HepG2 (cell line): ENCODE data around the gene USP2. TPM values are rescaled to one million over a fixed set of nuclear protein-coding genes. Genes with fewer than 3 reads are reported as not detected.
A peak's percentile ranks its signal among the peaks of the same experiment; 100 is the strongest.

ENCODE experiments used
- ATF2 ChIP-seq: sonication (generic); formaldehyde crosslinking; IDR thresholded peaks from 2 replicates; pipeline ENCODE4 v1.4.0; 2020; ENCODE audit warnings: missing genetic modification reagents
- FLYWCH1 ChIP-seq: sonication (generic); formaldehyde crosslinking; IDR thresholded peaks from 2 replicates; pipeline ENCODE4 v1.8.1; 2023; ENCODE audit warnings: mild to moderate bottlenecking, missing genetic modification reagents
- FOSL2 ChIP-seq: sonication (generic); formaldehyde crosslinking; IDR thresholded peaks from 2 replicates; pipeline ENCODE4 v1.4.0; 2020; ENCODE audit warnings: missing genetic modification reagents
- GMEB2 ChIP-seq: IDR thresholded peaks from 2 replicates; pipeline ENCODE4 v1.6.1; 2016; ENCODE audit warnings: missing biosample characterization, missing genetic modification reagents, low read depth
- HINFP ChIP-seq: sonication (generic); formaldehyde crosslinking; IDR thresholded peaks from 2 replicates; pipeline ENCODE4 v1.4.0; 2020; ENCODE audit warnings: low read depth, mild to moderate bottlenecking, missing genetic modification reagents
- ISL2 ChIP-seq: sonication (generic); formaldehyde crosslinking; IDR thresholded peaks from 2 replicates; pipeline ENCODE4 v1.5.0; 2020; ENCODE audit warnings: missing genetic modification reagents
- MEF2D ChIP-seq: sonication (generic); formaldehyde crosslinking; IDR thresholded peaks from 2 replicates; pipeline ENCODE4 v1.5.1; 2020; ENCODE audit warnings: mild to moderate bottlenecking, missing genetic modification reagents
- MIXL1 ChIP-seq: IDR thresholded peaks from 2 replicates; pipeline ENCODE4 v1.6.1; 2016
- NCOR1 ChIP-seq: fragments of 200-600 bp; sonication (generic); IDR thresholded peaks from 2 replicates; pipeline ENCODE4 v1.7.0; 2017; ENCODE audit warnings: antibody characterized with exemption, low read length, borderline replicate concordance
- SIN3B ChIP-seq: fragments of 150-350 bp; IDR thresholded peaks from 2 replicates; pipeline ENCODE4 v1.6.1; 2014; ENCODE audit warnings: low read length
- TAF1 ChIP-seq: sonication (generic); formaldehyde crosslinking; IDR thresholded peaks from 2 replicates; pipeline ENCODE4 v1.4.0; 2020; ENCODE audit warnings: missing genetic modification reagents
- ZFP82 ChIP-seq: sonication (generic); formaldehyde crosslinking; IDR thresholded peaks from 2 replicates; pipeline ENCODE4 v1.5.1; 2020; ENCODE audit warnings: mild to moderate bottlenecking, missing genetic modification reagents, borderline replicate concordance
- ZFP90 ChIP-seq: sonication (generic); formaldehyde crosslinking; IDR thresholded peaks from 2 replicates; pipeline ENCODE4 v1.8.0; 2022; ENCODE audit warnings: missing genetic modification reagents, mild to moderate bottlenecking, inconsistent platforms, borderline replicate concordance
- ZKSCAN5 ChIP-seq: sonication (generic); formaldehyde crosslinking; IDR thresholded peaks from 2 replicates; pipeline ENCODE4 v1.5.1; 2020; ENCODE audit warnings: mild to moderate bottlenecking, missing genetic modification reagents
- ZNF18 ChIP-seq: sonication (generic); formaldehyde crosslinking; IDR thresholded peaks from 2 replicates; pipeline ENCODE4 v1.8.0; 2022; ENCODE audit warnings: mild to moderate bottlenecking, missing genetic modification reagents; ENCODE audit not compliant: insufficient replicate concordance
- ZNF224 ChIP-seq: sonication (generic); formaldehyde crosslinking; IDR thresholded peaks from 2 replicates; pipeline ENCODE4 v1.5.0; 2020; ENCODE audit warnings: mild to moderate bottlenecking, missing genetic modification reagents
- ZNF274 ChIP-seq: sonication (generic); formaldehyde crosslinking; IDR thresholded peaks from 2 replicates; pipeline ENCODE4 v1.5.1; 2020; ENCODE audit warnings: mild to moderate bottlenecking, missing genetic modification reagents
- ZNF350 ChIP-seq: sonication (generic); formaldehyde crosslinking; IDR thresholded peaks from 2 replicates; pipeline ENCODE4 v1.4.0; 2020; ENCODE audit warnings: mild to moderate bottlenecking, low read depth, missing genetic modification reagents, borderline replicate concordance
- ZNF484 ChIP-seq: sonication (generic); formaldehyde crosslinking; IDR thresholded peaks from 2 replicates; pipeline ENCODE4 v1.5.1; 2020; ENCODE audit warnings: mild to moderate bottlenecking, low read depth, missing genetic modification reagents, borderline replicate concordance
- ZNF546 ChIP-seq: sonication (generic); formaldehyde crosslinking; conservative IDR thresholded peaks from 2 replicates; pipeline ENCODE4 v1.8.1; 2023; ENCODE audit warnings: mild to moderate bottlenecking, missing genetic modification reagents
- ZNF557 ChIP-seq: sonication (generic); formaldehyde crosslinking; IDR thresholded peaks from 2 replicates; pipeline ENCODE4 v1.4.0; 2020; ENCODE audit warnings: missing genetic modification reagents
- ZNF607 ChIP-seq: sonication (generic); formaldehyde crosslinking; IDR thresholded peaks from 2 replicates; pipeline ENCODE4 v1.5.1; 2020; ENCODE audit warnings: missing genetic modification reagents, mild to moderate bottlenecking, borderline replicate concordance
- ZNF784 ChIP-seq: sonication (generic); formaldehyde crosslinking; IDR thresholded peaks from 2 replicates; pipeline ENCODE4 v1.5.1; 2020; ENCODE audit warnings: missing genetic modification reagents, mild to moderate bottlenecking, borderline replicate concordance
- ZNF891 ChIP-seq: sonication (generic); formaldehyde crosslinking; IDR thresholded peaks from 2 replicates; pipeline ENCODE4 v1.5.0; 2020; ENCODE audit warnings: mild to moderate bottlenecking, missing genetic modification reagents
- polyA plus RNA-seq, 8 experiments: library from polyadenylated mRNA; depleted of rRNA in 3 of 8; stranded (reverse) in 7 of 8; unstranded in 1 of 8; fragments of >200 nt; fragmentation: Illumina TruSeq in 4 of 8; extraction: Trizol in 4 of 8; gene quantifications; 2 replicates each; pipeline versions ENCODE4 v1.2.1 to v1.2.3, GENCODE V29; 2011 to 2016; ENCODE audit warnings: low read depth in 4 of 8, missing spikeins in 1 of 8, mixed read lengths in 1 of 8; ENCODE audit not compliant: insufficient read depth in 1 of 8
- total RNA-seq, 5 experiments: library from RNA; depleted of rRNA; stranded (reverse); fragments of >200 nt; fragmentation: Illumina TruSeq; extraction: Trizol; gene quantifications; 2 replicates each; pipeline ENCODE4 v1.2.3, GENCODE V29; 2016; ENCODE audit warnings: low read depth in 1 of 5

Gene USP2
- total and polyA plus RNA-seq, 2 of the 13 experiments (the other 11 are each of a cell fraction or from before 2014, with no cell fraction given), result 2.5 to 6.0 TPM

- TF ChIP-seq ZNF350 (CRISPR knock-in tag) (no peak), HINFP (CRISPR knock-in tag) (no peak), ZKSCAN5 (CRISPR knock-in tag) (no peak), MEF2D (CRISPR knock-in tag) (no peak), ZNF784 (CRISPR knock-in tag) (0 out of 2 replicates have a peak, but pooled peaks have one; percentile 61), ZNF891 (peak; percentile 27; the same call in 1 of the 2 replicates), ZFP90 (no peak), ZNF274 (CRISPR knock-in tag) (no peak), FLYWCH1 (CRISPR knock-in tag) (no peak), NCOR1 (no peak), ISL2 (CRISPR knock-in tag) (no peak), ATF2 (CRISPR knock-in tag) (no peak), ZNF18 (no peak), ZNF224 (no peak), ZNF546 (no peak), ZFP82 (CRISPR knock-in tag) (no peak), MIXL1 (no peak), ZNF607 (no peak), ZNF484 (CRISPR knock-in tag) (no peak), ZNF557 (no peak), SIN3B (no peak), TAF1 (peak; percentile 83), GMEB2 (no peak), FOSL2 (CRISPR knock-in tag) (no peak)
These were observed 64.5 kb downstream of the USP2 start, which contains the start of gene MCAM (continued) for GRCh38 chr11:119316729-119317591.
